Measurements from ENCODE around the gene AMER3. TPM values are rescaled to one million over a fixed set of nuclear protein-coding genes. Genes with fewer than 3 reads are reported as not detected.

The AMER3 gene
- total and polyA plus RNA-seq, 2 donors, result under 0.01 to 0.02 TPM

Other genes starting within 250 kb of the AMER3 start
- gene POTEI, start 246.2 kb upstream of the AMER3 start, total RNA-seq, result 0.14 TPM
- gene POTEI, start 246.2 kb upstream of the AMER3 start, polyA plus RNA-seq, result 0.14 TPM
- gene CFC1B, start 234.3 kb upstream of the AMER3 start, total RNA-seq, result 0.66 TPM
- not detected for gene CFC1B, start 234.3 kb upstream of the AMER3 start, polyA plus RNA-seq
- 11.4 TPM for gene CFC1, start 156.0 kb upstream of the AMER3 start, total RNA-seq
- gene CFC1, start 156.0 kb upstream of the AMER3 start, polyA plus RNA-seq, result 2.6 TPM
- 0.09 TPM for gene POTEJ, start 144.1 kb upstream of the AMER3 start, total RNA-seq
- 0.02 TPM for gene POTEJ, start 144.1 kb upstream of the AMER3 start, polyA plus RNA-seq
- gene GPR148, start 26.5 kb upstream of the AMER3 start, total RNA-seq, result not detected
- gene GPR148, start 26.5 kb upstream of the AMER3 start, polyA plus RNA-seq, result 0.05 TPM
- gene ARHGEF4, start 81.4 kb downstream of the AMER3 start, total RNA-seq, result 2.9 TPM
- gene ARHGEF4, start 81.4 kb downstream of the AMER3 start, polyA plus RNA-seq, result 6.5 TPM

Measured in thymus (tissue), 2 donors.